22Rv1 (cell line): ENCODE results near the gene NEK4.

Experiments used
- CTCF ChIP-seq: fragments of 450-650 bp; IDR thresholded peaks from 2 replicates; pipeline ENCODE4 v1.5.1; 2017; ENCODE audit warnings: mild to moderate bottlenecking
- ZFX ChIP-seq: fragments of 450-650 bp; IDR thresholded peaks from 2 replicates; pipeline ENCODE4 v1.6.1; 2017; ENCODE audit warnings: antibody characterized with exemption, borderline replicate concordance

GRCh38 chr3:52798978-52799476 lies 28.3 kb upstream of the NEK4 start:
- TF ChIP-seq CTCF (peak; percentile 82), ZFX (no peak)
